GM10266 (cell line): ENCODE measurements around the gene DHODH.

Experiments used
- DNase-seq: peaks from one replicate; pipeline ENCODE4 v3.0.0; 2012; ENCODE audit errors: extremely low spot score
- CTCF ChIP-seq: IDR thresholded peaks from 2 replicates; pipeline ENCODE4 v1.5.1; 2012; ENCODE audit warnings: mild to moderate bottlenecking, low read depth; ENCODE audit not compliant: control insufficient read depth, insufficient read depth; ENCODE audit errors: missing control alignments

DHODH gene

DNA sequence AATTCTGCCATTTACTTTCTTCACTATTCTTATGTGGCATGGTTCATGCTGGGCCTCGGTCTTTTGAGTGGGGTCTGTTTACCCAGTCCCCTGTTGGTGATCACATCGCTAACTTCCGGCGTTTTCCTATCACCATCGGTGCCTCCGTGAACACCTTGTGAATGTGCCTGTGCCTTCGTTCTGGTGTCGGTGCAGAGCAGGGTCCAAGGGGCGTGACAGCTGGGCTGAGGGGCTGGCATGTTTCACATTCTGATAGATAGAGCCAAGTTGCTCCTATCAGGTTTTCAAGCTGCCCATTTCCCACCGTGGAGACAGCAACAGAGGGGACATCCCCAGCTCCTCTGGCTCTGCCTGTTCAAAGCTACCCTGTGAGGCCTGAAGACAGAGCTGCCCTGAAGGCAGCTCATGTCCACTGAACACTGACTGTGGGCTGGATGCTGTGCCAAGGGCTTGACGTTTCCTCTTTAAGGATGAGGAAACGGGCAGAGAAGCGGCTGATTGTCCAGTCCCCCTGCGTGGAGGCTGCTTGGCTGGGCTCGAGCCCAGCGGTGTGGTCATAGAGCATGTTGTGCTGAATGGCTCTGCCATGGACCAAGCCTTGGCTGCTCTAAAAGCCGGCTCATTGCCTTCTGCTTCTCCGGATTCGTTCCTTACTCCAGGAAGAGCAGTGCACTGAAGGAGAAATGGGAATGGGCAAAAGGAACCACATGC is 17.0 kb downstream of the DHODH start:
- TF ChIP-seq CTCF, result no peak
- DNase-seq, result no peak

GRCh38 chr16:72027669-72028378 is 19.3 kb downstream of the DHODH start:
- TF ChIP-seq CTCF, result no peak
- DNase-seq, result no peak

DNA sequence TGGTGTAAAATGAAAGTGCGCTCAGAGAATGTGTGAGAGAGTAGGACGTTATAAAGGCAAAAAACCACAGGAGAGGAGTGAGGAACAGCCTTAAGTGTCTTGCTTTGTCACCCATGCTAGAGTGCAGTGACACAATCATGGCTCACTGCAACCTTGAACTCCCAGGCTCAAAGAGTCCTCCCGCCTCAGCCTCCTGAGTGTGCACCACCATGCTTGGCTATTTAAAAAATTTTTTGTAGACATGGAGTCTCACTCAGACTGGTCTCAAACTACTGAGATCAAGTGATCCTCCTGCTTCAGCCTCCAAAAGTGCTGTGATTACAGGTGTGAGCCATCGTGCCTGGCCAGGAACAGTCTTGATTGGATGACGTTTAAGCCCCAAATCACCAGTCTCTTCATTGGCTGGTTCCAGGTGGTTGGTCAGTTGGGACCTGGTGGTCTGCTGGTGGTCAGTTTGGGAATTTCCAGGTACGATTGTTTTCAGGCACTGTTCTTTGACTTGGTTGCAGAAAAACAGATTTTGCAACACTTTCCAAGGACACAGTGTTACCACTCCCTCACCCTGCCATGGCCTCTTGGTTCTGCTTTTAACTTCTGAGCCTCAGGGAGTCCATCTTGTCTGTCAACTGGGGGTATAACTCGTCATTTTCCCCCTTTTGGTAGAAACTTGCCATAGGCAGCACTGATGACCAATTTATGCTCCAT is 21.2 kb downstream of the DHODH start:
- no peak for DNase-seq
- TF ChIP-seq CTCF, result no peak

GRCh38 chr16:72033437-72033836 is 24.9 kb downstream of the DHODH start:
- no peak for DNase-seq
- TF ChIP-seq CTCF, result no peak

- no peak for TF ChIP-seq CTCF
- no peak for DNase-seq
These were observed 27.6 kb downstream of the DHODH start for GRCh38 chr16:72036098-72036497.

DNA sequence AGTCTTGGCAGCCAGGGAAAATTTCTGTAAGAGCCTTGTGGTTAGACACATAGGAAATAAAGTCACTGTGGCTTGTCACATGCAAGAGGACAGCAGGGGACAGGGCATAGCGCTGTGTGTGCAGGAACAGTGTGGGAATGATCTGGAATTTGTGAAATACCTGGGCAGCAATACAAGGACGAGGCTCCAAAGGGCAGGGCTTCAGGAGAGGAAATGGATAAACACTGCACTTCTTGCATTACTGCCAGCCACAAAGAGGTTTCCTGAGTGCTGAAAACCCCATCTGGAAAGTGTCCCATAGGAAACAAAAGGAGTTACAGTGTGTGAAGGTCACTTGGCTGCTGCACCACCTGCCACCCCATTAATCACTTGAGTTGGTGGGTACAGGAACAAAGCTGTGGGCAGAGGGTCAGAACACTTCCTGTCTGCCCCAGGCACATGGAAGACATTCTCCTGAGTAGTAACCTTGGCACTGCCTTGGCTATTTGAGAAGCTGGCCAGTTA is 33.7 kb downstream of the DHODH start:
- no peak for TF ChIP-seq CTCF
- DNase-seq, result no peak
